Raji (cell line): Measurements from ENCODE around the gene SHROOM3.

ENCODE experiments used
- POLR2A ChIP-seq: IDR thresholded peaks from 2 replicates; pipeline ENCODE4 v1.6.1; 2011; ENCODE audit warnings: low read depth, low read length, control low read depth; ENCODE audit not compliant: insufficient read depth

Gene SHROOM3

DNA sequence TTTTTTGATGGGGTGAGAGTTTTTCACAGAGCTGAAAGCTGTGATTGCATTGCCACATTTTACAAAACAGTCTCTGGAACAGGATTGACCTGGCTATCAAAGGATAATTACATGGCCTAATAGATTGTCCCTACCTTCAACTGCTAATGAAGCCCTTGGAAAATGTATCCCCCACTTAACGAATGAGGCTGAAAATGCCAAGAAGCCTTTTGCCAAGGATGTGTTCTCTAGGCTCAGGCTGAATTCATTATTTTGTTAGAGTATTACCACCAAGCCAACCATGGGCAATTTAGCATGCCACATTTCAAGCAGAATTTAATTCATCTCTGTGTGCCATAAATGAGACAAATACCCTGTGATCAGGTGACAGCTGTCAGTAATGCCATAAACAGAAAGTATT lies 35.5 kb downstream of the SHROOM3 start:
- no peak for TF ChIP-seq POLR2A

DNA sequence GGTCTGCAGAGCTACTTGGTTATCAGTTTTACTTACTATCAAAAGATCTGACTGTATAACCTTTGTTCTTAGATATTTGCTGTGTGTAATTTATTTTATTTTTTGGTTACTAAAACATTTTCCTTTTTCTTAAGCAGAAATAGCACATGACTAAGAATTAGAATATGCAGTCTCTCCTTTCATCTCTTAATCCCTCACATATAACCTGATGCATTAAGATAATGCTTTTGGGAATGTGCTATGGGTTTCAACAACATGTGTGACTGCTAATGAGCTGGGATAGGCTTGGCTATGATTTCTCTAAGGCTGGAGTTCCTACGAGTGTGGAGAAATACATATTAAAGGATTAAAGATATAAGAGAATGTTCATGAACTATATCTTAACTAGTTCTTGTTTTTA lies 41.5 kb downstream of the SHROOM3 start:
- no peak for TF ChIP-seq POLR2A

DNA sequence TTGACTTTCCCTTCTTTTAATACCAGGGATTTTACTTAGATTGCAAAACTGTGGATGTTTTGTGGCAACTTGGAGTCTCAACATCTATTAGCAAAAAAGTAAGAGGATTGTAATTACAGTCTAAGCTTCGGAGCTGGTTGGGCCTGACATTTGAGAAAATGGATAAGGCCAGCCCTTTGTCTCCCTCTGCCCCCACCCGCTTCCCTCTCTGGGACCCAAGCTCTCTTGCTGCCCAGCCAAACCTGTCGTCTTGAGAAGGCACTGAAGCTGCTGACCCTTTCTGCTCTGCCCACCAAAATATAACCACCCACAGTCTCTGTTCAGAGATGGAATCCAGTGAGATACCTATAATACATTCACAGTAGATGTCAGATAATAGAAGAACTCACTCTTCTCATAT lies 49.6 kb downstream of the SHROOM3 start:
- TF ChIP-seq POLR2A: no peak

DNA sequence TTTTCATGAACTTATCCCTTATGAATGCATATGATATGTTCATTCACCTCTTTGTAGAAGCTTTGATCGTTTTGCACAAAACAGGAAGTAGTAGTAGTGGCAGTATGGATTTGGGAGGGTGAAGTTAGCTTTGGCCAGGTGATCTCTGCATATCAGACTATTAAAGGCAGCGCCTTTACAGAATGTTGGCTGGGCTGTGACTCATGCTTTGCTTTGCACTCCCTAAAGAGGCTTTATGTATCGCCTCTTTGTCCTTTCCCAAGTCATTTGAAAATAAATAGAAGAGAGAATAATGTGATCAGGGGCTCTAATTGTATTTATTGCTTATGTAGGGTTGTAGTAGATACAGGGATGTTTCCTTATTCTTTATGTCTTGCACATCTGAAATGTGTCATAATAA lies 50.4 kb downstream of the SHROOM3 start:
- TF ChIP-seq POLR2A: no peak

DNA sequence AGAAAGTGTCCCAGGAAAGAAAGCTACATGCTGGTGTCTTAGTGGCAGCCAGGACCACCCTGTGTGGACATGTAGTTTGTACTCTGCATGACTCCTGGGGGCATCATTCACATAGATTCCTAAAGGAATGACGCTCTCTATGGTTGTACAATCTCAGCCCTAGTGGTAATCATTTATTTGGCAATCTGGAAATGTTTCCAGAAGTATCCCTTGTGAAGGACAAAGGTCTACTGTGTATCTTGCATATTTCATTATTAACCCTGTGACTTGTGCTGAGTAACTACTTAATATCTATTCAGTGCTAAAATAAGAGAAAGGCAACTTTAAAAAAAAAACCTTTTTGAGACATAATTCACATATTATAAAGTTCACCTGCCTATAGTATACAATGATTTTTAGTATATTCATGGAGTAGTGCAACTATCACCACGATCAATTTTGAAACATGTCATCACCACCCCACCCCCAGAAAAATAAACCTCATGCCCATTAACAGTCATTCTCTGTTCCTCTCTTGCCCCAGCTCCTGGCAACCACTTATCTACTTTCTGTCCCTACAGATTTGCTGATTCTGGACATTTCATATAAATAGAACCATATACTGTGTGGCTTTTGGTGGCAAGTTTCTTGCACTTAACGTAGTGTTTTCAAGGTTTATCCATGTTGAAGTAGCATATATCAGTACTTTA lies 51.7 kb downstream of the SHROOM3 start:
- TF ChIP-seq POLR2A: no peak

DNA sequence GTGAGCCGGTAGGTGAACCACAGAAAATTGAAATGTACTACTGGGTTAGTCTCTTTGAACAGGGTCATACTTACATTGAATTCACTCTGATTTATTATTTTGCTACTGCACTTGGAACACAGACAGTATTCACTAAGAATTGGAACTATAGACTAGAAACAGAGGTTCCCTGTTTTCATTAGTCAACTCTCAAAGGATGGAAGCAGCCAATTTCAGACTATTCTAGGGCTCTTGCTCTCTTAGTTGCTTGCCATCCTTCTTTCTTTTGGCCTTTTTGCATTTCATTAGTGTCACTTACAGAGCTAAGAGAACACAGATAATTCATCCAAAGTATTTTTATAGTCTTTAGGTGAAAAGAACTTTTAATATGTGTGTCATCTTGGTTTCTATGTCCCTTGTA lies 52.6 kb downstream of the SHROOM3 start:
- no peak for TF ChIP-seq POLR2A

DNA sequence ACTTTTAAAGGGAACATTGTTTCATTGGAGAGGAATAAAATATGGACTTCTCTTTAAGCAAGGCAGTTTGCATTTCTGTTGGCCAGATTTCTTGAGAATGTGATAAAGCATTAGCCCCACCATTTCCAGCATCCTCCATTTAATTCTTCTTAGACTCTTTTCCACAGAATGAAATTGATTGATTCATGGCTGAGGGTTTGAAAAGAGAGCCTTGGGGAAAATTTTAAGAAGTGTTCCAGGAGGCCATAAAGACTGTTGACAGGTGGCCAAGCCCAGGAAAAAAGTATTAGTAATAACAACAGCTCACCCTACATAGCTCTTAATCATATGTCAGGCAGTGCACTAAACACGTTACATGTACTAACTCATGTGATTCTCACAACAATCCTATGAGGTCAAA lies 53.4 kb downstream of the SHROOM3 start:
- no peak for TF ChIP-seq POLR2A

DNA sequence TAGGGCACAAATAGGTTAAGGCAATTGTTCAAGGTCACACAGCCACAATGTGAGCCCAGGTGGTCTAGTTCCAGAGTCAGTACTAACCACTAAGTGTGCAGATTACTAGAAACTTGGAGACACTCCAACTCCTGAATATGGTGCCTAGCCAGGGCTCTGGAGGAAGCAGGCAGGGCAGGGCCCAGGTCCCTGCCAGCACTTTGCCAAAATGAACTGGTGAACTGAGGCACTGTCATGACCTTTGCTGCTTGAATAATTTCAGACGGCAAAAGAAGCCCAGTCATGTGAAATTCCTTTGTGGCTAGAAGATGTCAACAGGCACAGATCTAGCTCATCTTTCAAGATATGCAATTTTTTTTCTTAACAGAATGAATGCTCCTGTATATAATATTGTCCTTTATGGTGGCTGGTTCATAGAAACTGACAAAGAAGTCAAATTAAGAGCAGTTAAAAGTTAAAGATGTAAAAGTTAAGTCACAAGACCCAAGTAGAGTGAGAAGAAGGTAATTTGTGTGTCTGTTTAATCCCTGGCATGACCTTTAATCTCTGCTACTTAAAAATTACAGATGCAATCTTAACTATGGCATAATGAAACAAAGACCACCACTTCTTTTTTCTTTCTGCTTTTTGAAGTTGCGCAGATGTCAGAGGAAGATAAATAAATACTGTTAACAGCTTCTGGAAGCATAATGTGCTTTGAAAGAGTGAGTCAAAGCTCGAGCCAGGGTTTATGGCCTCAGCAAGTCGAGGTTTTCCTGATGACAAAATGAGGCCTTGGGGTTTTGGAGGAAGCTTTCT lies 54.1 kb downstream of the SHROOM3 start:
- no peak for TF ChIP-seq POLR2A

DNA sequence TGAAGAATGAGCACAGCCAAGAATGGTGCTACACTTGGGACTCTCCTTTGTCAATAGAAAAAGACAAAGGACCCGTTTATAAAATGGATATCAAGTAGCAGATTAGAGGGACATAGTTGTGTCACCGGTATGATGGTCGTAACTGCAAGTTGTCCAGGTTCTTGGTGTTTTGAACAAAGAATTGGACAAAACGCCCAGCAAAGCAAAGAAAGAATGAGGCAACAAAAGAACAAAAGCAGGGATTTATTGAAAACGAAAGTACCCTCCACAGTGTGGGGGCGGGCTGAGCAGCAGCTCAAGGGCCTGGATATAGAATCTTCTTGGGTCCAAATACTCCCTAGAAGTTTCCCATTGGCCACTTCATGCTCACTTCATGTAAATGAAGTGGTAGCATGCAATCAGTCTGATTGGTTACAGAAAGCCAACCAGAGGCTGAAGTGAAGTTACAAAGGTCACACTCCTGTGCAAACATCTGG lies 54.7 kb downstream of the SHROOM3 start:
- no peak for TF ChIP-seq POLR2A

DNA sequence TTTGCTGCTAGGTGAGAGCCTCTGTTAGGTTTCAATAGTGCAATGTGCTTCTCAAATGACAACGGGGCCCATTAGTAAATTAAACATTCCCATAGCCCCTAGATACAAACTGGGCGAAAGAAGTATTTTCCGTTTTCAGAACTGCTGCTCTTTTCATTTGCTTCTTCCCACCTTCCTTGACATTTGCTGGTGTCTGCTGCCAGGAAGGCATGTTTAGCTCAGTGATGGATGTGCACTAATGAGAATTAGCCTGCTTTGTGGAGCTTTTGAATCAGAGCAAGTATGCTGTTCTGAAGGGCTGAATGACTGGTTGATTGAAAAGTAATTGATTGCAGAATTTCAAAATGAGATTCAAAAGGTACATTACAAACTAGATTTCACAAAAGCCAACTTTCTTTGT lies 57.0 kb downstream of the SHROOM3 start:
- no peak for TF ChIP-seq POLR2A

DNA sequence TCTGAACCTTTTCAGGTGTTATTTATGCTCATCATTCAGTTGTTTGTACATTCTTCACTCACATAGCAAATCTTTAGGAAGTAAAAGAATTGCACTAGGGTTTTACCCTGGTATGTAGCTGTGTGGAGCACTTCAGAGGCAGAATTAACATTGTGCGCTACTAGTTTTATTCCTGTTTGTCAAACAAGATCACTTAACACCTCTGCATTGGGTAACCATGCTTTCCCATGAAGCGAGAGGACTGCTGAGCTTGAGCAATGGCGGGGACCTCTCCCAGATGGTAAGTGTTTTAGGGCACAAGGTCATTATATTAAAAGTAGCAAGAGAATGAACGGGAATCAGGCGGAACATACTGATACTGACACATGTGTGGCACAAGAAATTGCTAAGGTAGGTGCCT lies 59.2 kb downstream of the SHROOM3 start:
- TF ChIP-seq POLR2A: no peak

DNA sequence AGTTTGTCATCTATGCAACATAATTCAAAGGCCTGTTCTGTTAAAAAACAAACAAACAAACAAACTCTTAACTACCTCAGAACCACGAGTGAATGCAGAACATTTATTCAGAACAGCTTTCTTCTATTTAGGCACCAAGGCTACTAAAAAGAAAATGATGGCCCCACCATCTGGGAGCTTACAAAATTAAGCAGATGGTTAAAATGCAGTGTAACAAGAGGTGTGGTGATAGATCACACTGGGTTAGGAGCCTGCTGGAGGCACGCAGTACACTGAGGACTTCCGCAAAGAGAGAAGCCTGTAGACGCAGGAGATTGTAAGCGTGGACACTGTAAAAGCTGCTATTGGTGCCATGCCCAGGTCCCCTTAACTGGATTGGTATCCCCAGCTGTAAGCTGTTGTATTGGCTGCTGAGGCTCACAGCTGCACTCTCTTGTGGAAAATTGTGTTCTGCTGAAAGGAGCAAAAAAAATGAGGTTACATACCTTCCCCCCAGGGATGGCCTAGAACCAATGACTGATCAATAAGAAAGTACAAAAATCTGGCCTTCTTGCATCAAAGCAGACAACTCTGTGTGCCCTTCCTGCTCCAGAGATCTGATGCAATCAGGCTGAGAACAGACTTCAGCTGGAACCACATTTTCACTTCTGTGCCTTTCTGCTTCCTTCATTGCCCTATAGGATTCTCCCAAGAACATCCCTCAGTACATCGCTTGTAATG lies 60.0 kb downstream of the SHROOM3 start:
- TF ChIP-seq POLR2A: no peak

DNA sequence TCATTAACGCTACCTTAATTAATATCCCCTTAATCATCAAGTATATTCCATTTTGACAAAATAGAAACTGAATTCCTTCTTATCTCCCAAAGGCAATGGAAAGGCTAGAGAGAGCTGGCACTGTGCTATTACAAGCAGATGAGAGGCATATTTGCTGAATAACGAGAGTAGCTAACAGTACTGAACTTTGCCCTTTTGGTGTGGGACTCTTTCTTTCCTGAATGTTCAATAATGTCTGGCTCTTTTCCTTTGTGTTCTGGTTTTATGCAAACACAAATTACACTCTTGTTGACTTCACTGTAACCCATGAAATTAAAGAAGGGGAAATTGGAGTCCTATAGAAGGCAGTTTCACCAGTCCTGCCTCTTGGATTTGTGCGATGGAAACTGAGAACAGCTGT lies 63.5 kb downstream of the SHROOM3 start:
- no peak for TF ChIP-seq POLR2A

DNA sequence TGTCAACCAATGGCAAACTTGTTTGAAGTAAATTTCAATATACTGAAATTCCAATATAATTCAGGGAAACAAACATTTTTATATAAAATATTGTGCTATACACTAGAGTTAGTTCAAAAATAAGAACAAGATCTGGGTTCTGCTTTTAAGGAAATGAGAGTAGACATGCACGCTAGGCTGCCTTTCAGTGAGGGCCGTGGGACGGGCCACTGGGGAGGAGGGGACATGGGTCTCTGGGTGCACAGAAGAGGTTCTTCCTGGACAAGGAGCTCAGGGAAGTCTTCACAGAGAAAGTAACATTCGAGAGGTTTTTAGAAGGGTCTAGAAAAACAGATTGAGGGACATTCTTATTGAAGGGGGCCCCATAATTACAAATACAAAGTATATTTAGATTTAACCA lies 64.4 kb downstream of the SHROOM3 start:
- TF ChIP-seq POLR2A: no peak

DNA sequence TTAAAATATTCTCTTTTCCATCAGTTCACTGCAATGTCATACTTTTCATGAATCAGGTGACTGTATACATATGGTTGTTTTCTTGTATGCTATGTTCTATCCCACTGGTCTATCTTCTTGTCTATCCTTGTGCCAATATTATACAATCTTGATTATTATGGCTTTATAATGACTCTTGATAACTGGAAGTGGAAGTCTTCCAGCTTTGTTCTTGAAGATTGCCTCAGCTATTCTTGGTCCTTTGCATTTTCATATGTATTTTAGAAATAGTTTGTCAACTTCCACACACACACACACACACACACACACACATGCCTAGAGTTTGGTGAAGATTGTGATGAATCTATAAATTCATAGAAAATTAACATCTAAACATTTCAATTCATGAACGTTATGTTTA lies 67.9 kb downstream of the SHROOM3 start:
- TF ChIP-seq POLR2A: no peak
